HCT116 (cell line): ENCODE results near the gene ADIRF. TPM values are rescaled to one million over a fixed set of nuclear protein-coding genes. Genes with fewer than 3 reads are reported as not detected.

Experiments used
- ATAC-seq: fragments of 200-7000 bp; cut with Tn5 transposase; 2 replicates; pipeline ENCODE4 v1.9.1; 2020; ENCODE audit warnings: mild to moderate bottlenecking, moderate library complexity
- BruUV-seq: library from RNA; stranded (reverse); fragments of 400-500 nt; replicated peaks from 2 replicates; lab custom pipeline; 2021; lab: Mats Ljungman, UMichigan
- CTCF ChIA-PET: fragments of 300-600 bp; sonication (Branson Sonifier 250); formaldehyde crosslinking; loops from one replicate; lab custom pipeline; 2021; ENCODE audit warnings: antibody characterized with exemption; lab: Charles Lee
- POLR2A ChIA-PET: fragments of 300-600, 350-600 bp; sonication (Branson Sonifier 250); formaldehyde crosslinking; loops from one replicate; lab custom pipeline; 2021; ENCODE audit warnings: antibody characterized with exemption; lab: Charles Lee
- RAD21 ChIA-PET, 2 experiments: fragments of 300-600 bp; sonication (Branson Sonifier 250); formaldehyde crosslinking; loops; one replicate each; lab custom pipeline; 2023; ENCODE audit warnings: low total read pairs in 2 of 2; ENCODE audit not compliant: uncharacterized antibody in 2 of 2, unreplicated experiment in 2 of 2, low non-redundant PET in 1 of 2; lab: Charles Lee
- DNase-seq: peaks from one replicate; pipeline ENCODE4 v3.0.0-alpha.2; 2010; ENCODE audit warnings: low read depth, low spot score
- H2AFZ ChIP-seq: fragments of 200-600 bp; shearing (Covaris generic), sonication (generic); 2 replicates; pipeline ENCODE4 v1.6.1; 2017; ENCODE audit warnings: low read depth, mixed run types, mixed read lengths, antibody characterized with exemption, low read length; ENCODE audit not compliant: poor library complexity, severe bottlenecking
- H3K27ac ChIP-seq: 2 replicates; pipeline ENCODE4 v1.5.1; 2012; ENCODE audit warnings: low read depth, low read length
- H3K27me3 ChIP-seq: fragments of 200-600 bp; sonication (generic); 2 replicates; pipeline ENCODE4 v1.6.1; 2016; ENCODE audit warnings: mixed run types, low read length, mixed read lengths; ENCODE audit not compliant: insufficient read depth
- H3K36me3 ChIP-seq, 2 experiments: fragments of 200-500 bp in 1 of 2; fragments of 200-600 bp in 1 of 2; sonication (Bioruptor generic) in 1 of 2; sonication (generic) in 1 of 2; 2 replicates each; pipeline versions ENCODE4 v1.5.1 to v1.6.1; 2014 to 2016; ENCODE audit warnings: low read length in 2 of 2, inconsistent platforms in 1 of 2, mixed read lengths in 1 of 2, mixed run types in 1 of 2; ENCODE audit not compliant: insufficient read depth in 2 of 2, control insufficient read depth in 1 of 2
- H3K4me1 ChIP-seq, 2 experiments: fragments of 200-600 bp in 1 of 2; sonication (generic) in 1 of 2; 2 replicates each; pipeline versions ENCODE4 v1.5.1 to v1.6.1; 2012 to 2017; ENCODE audit warnings: low read length in 2 of 2, inconsistent platforms in 1 of 2, mild to moderate bottlenecking in 1 of 2, mixed read lengths in 1 of 2, mixed run types in 1 of 2, moderate library complexity in 1 of 2; ENCODE audit not compliant: insufficient read depth in 2 of 2, control insufficient read depth in 1 of 2
- H3K4me2 ChIP-seq: fragments of 200-600 bp; sonication (generic); 2 replicates; pipeline ENCODE4 v1.6.1; 2017; ENCODE audit warnings: mixed run types, low read length, mixed read lengths
- H3K4me3 ChIP-seq, 2 experiments: fragments of 200-600 bp in 1 of 2; sonication (generic) in 1 of 2; replicated peaks in 1 of 2; 2 replicates each; pipeline ENCODE4 v1.5.1; 2011 to 2016; ENCODE audit warnings: low read length in 2 of 2, control low read depth in 1 of 2, low read depth in 1 of 2, mild to moderate bottlenecking in 1 of 2, mixed read lengths in 1 of 2, mixed run types in 1 of 2
- H3K79me2 ChIP-seq: fragments of 200-600 bp; sonication (generic); 2 replicates; pipeline ENCODE4 v1.6.1; 2017; ENCODE audit warnings: mild to moderate bottlenecking, mixed run types, low read length, moderate library complexity, mixed read lengths; ENCODE audit not compliant: insufficient read depth
- H3K9ac ChIP-seq: fragments of 200-600 bp; sonication (generic); 2 replicates; pipeline ENCODE4 v1.6.1; 2016; ENCODE audit warnings: low read length, mixed read lengths
- H3K9me2 ChIP-seq: fragments of 200-600 bp; sonication (generic), shearing (Covaris generic); 2 replicates; pipeline ENCODE4 v1.6.1; 2017; ENCODE audit warnings: mixed run types, mild to moderate bottlenecking, moderate library complexity; ENCODE audit not compliant: insufficient read depth
- H3K9me3 ChIP-seq, 2 experiments: fragments of 200-500 bp in 1 of 2; fragments of 200-600 bp in 1 of 2; sonication (Bioruptor generic) in 1 of 2; sonication (generic) in 1 of 2; 2 replicates each; pipeline ENCODE4 v1.6.1; 2014 to 2017; ENCODE audit warnings: low read length in 2 of 2, mixed read lengths in 2 of 2, inconsistent platforms in 1 of 2, low read depth in 1 of 2, mild to moderate bottlenecking in 1 of 2, mixed run types in 1 of 2, moderate library complexity in 1 of 2; ENCODE audit not compliant: control insufficient read depth in 1 of 2, insufficient read depth in 1 of 2
- H4K20me1 ChIP-seq: fragments of 200-600 bp; sonication (generic), shearing (Covaris generic); 2 replicates; pipeline ENCODE4 v1.6.1; 2017; ENCODE audit warnings: mixed run types, mild to moderate bottlenecking, moderate library complexity; ENCODE audit not compliant: insufficient read depth
- CEBPB ChIP-seq: IDR thresholded peaks from 2 replicates; pipeline ENCODE4 v1.6.1; 2012; ENCODE audit warnings: low read depth
- EGR1 ChIP-seq: IDR thresholded peaks from 2 replicates; pipeline ENCODE4 v1.6.1; 2012; ENCODE audit warnings: low read depth
- ELF1 ChIP-seq: IDR thresholded peaks from 2 replicates; pipeline ENCODE4 v1.6.1; 2012; ENCODE audit warnings: low read depth, borderline replicate concordance
- JUND ChIP-seq: IDR thresholded peaks from 2 replicates; pipeline ENCODE4 v1.6.1; 2012
- TCF7L2 ChIP-seq: IDR thresholded peaks from 2 replicates; pipeline ENCODE4 v1.7.0; 2011; ENCODE audit warnings: borderline replicate concordance, inconsistent platforms; ENCODE audit not compliant: insufficient read depth, insufficient read length; ENCODE audit errors: extremely low read depth
- ZBTB33 ChIP-seq: IDR thresholded peaks from 2 replicates; pipeline ENCODE4 v1.6.1; 2011; ENCODE audit warnings: mild to moderate bottlenecking, low read length, moderate library complexity; ENCODE audit not compliant: insufficient replicate concordance; ENCODE audit errors: extremely low read depth
- intact Hi-C: fragments of 100-400 bp; cut with micrococcal nuclease; formaldehyde crosslinking; loops from 2 replicates; pipeline ENCODE4 v1.10.0; 2022
- total RNA-seq: library from RNA; stranded (reverse); gene quantifications from one replicate; pipeline ENCODE4 v1.2.1, GENCODE V29; 2021; ENCODE audit not compliant: unreplicated experiment

ADIRF gene
- total RNA-seq, 1 experiment from 2014 or later: 448 TPM

DNA sequence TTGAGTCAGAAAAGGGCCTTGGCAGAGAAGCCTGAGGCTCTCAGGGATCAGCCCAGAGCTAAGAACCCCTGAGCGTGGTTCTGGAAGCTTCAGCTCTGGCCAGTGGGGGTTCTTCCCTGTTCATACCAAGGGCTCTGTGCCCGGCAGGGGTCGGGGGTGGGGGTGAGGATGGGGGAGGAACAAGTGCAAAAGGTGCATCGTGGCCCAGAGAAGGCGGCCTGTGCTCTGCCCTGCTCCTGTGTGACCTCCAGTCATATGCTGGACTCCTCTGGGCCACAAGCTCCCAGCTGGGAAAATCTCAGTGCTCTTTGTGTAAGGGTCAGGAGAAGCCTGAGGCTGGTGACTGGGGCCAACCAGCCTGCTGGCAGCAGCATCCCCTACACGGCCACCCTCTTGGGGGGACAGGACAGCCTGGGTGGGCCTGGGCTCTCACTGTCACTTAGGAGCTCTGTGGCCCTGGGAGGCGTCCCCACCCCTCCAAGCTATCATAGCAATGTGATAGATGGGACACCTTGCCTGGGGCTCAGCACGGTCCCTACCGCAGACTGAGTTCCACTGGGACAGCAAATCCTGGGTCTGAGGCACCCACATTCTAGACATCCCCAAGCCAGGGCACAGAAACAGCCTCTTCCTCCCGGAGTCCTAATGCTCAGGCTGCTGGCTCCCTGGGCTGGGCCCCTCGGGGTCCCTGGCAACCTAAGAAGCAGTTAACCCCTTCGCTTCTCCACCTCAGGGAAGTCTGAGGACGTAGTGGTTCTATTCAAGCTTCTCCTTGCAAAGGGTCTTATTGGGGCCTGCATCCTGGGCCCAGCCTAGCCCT, 13.4 kb upstream of the ADIRF start:
- Histone ChIP-seq H4K20me1 (no peaks in the 10 kb centered on the region), H3K9ac (no peak overlapping the region), H3K27ac (no peak overlapping the region), H2AFZ (no peak overlapping the region), H3K79me2 (peaks cover 6% of the 10 kb centered on the region; the same call in 1 of the 2 replicates), H3K36me3 (no peaks in the 10 kb centered on the region), H3K4me2 (peak overlapping the region; percentile 19), H3K4me1 (peaks cover 31 to 55% of the 10 kb centered on the region in 2 experiments), H3K4me3 (no peak overlapping the region), H3K9me3 (peaks cover 0 to 4% of the 10 kb centered on the region in 2 experiments; a peak in 1 of 4 replicates), H3K27me3 (no peaks in the 10 kb centered on the region), H3K9me2 (no peaks in the 10 kb centered on the region)
- ChIA-PET CTCF (interaction anchor here (0.6 to 1.8 kb wide), 2 partner anchors 12 to 271 kb away, joined by 4 to 5 read pairs; no protein-coding TSS in a partner anchor), RAD21 (no interaction called here), POLR2A (interaction anchor here (1.0 to 1.8 kb wide), 3 partner anchors 11 to 15 kb away, joined by 4 to 6 read pairs (median 5); partner anchors contain the start of gene ADIRF)
- ATAC-seq (no peak), DNase-seq (no peak)
- no TSS peak for BruUV-seq
- intact Hi-C loops: no loop called here
- TF ChIP-seq ZBTB33 (no peak), JUND (no peak), ELF1 (no peak), TCF7L2 (no peak), CEBPB (no peak), EGR1 (no peak)
